Measurements from ENCODE around the gene ACBD4. TPM values are rescaled to one million over a fixed set of nuclear protein-coding genes. Genes with fewer than 3 reads are reported as not detected.
A peak's percentile ranks its signal among the peaks of the same experiment; 100 is the strongest.
"Not testable (repeated sequence)": the region's sequence is repeated elsewhere in the genome, so short reads cannot be mapped to it uniquely, and the experiment has no call there.

ACBD4 gene
- total RNA-seq, 2 donors from 2014 or later: 21.5 to 27.9 TPM

DNA sequence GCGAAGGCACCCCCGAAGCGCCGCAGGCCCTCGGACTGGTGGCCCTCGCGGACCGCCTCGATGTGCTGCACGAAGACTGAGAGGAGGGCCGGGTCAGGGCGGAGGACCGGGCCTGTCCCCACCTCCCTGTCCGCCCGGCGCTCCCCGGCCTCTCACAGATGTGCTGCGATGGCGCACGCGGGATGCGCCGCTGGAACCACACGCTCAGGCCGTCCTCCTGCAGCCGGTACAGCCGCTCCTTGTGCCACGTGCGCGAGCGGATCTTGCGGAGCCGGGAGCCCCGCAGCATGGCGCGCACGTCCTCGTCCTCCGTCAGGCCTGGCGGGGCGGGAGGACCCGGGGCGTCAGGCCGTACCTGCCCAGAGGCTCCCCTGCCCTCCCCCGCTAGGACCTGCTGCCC, 14.4 kb upstream of the ACBD4 start:
- Histone ChIP-seq H3K36me3 (peaks cover 42% of the 10 kb centered on the region), H3K27me3 (replicated peaks; ENCODE audit: insufficient read depth) (no peaks in the 10 kb centered on the region), H3K4me1 (ENCODE audit: control insufficient read depth in 1 of 2, low read depth in 2 of 2) (peaks cover 21 to 41% of the 10 kb centered on the region in 2 donors), H3K4me3 (no peak overlapping the region), H3K9me3 (no peaks in the 10 kb centered on the region), H3K27ac (no peak overlapping the region)
- TF ChIP-seq, protein P1, sequence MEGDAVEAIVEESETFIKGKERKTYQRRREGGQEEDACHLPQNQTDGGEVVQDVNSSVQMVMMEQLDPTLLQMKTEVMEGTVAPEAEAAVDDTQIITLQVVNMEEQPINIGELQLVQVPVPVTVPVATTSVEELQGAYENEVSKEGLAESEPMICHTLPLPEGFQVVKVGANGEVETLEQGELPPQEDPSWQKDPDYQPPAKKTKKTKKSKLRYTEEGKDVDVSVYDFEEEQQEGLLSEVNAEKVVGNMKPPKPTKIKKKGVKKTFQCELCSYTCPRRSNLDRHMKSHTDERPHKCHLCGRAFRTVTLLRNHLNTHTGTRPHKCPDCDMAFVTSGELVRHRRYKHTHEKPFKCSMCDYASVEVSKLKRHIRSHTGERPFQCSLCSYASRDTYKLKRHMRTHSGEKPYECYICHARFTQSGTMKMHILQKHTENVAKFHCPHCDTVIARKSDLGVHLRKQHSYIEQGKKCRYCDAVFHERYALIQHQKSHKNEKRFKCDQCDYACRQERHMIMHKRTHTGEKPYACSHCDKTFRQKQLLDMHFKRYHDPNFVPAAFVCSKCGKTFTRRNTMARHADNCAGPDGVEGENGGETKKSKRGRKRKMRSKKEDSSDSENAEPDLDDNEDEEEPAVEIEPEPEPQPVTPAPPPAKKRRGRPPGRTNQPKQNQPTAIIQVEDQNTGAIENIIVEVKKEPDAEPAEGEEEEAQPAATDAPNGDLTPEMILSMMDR (IDR thresholded peaks at IDR 0.05): no peak
- ATAC-seq (ENCODE audit: insufficient number of reproducible peaks, low FRiP score, low read depth): no peak
- DNase-seq (ENCODE audit: low spot score): no peak

DNA sequence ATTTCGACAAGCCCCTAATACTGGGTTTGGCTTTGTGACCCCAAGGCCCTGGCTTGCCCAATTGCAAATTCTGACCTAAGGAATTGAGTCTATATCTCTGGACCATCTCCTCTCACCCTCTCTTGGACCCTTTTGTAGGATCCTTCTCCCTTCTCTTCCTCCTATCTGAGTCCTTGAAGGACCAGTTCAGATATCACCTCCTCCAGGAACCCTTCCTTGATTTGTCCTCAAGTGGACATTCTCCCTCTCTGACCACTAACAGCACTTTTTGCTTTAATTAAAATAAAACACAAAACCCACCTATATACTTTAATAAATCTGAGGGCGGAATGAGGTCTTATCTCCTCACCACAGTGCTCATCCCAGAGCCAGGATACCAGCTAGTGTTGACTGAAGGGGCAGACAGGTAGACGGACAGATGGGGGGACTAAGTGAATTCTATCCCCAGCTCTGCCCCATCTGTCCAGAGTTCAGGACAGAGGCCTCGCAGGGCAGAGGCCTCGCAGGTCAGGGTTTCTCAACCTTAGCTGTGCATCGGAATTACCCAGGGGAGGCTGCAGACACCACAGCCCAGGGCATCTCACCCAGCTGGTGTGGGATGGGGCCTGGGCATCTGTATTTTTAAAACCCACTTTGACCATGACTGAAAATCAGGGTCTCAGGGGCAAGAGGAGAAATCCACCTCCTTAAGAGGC, 12.3 kb upstream of the ACBD4 start:
- Histone ChIP-seq H3K36me3 (peaks cover 23% of the 10 kb centered on the region), H3K27me3 (replicated peaks; ENCODE audit: insufficient read depth) (no peaks in the 10 kb centered on the region), H3K4me1 (ENCODE audit: control insufficient read depth in 1 of 2, low read depth in 2 of 2) (peaks cover 31 to 63% of the 10 kb centered on the region in 2 donors), H3K9me3 (no peaks in the 10 kb centered on the region), H3K4me3 (no peak overlapping the region), H3K27ac (peak overlapping the region; percentile 55 to 87)
- DNase-seq (ENCODE audit: low spot score) (no peak), ATAC-seq (ENCODE audit: insufficient number of reproducible peaks, low FRiP score, low read depth) (no peak)
- TF ChIP-seq, protein P1 (IDR thresholded peaks at IDR 0.05): no peak

GRCh38 chr17:45123930-45124796, 11.3 kb upstream of the ACBD4 start:
- TF ChIP-seq, protein P1 (IDR thresholded peaks at IDR 0.05): no peak
- peak; percentile 42 for ATAC-seq (ENCODE audit: insufficient number of reproducible peaks, low FRiP score, low read depth)
- Histone ChIP-seq H3K4me1 (ENCODE audit: control insufficient read depth in 1 of 2, low read depth in 2 of 2) (peaks cover 40 to 72% of the 10 kb centered on the region in 2 donors), H3K4me3 (peak overlapping the region; percentile 35), H3K9me3 (no peaks in the 10 kb centered on the region), H3K27ac (peak overlapping the region; percentile 55 to 87), H3K27me3 (replicated peaks; ENCODE audit: insufficient read depth) (no peaks in the 10 kb centered on the region), H3K36me3 (peaks cover 16% of the 10 kb centered on the region)
- peak; percentile 69 for DNase-seq (ENCODE audit: low spot score)

- not testable (repeated sequence) for H3K9me3 ChIP-seq; H3K36me3 ChIP-seq; DNase-seq (ENCODE audit: low spot score); ATAC-seq (ENCODE audit: insufficient number of reproducible peaks, low FRiP score, low read depth); H3K27me3 ChIP-seq (replicated peaks; ENCODE audit: insufficient read depth); H3K4me3 ChIP-seq
- Histone ChIP-seq H3K4me1 (ENCODE audit: control insufficient read depth in 1 of 2, low read depth in 2 of 2) (peaks cover 44 to 78% of the 10 kb centered on the region in 2 donors), H3K27ac (peak overlapping the region; percentile 51 to 87)
Measured at GRCh38 chr17:45124797-45125122, 10.7 kb upstream of the ACBD4 start.

DNA sequence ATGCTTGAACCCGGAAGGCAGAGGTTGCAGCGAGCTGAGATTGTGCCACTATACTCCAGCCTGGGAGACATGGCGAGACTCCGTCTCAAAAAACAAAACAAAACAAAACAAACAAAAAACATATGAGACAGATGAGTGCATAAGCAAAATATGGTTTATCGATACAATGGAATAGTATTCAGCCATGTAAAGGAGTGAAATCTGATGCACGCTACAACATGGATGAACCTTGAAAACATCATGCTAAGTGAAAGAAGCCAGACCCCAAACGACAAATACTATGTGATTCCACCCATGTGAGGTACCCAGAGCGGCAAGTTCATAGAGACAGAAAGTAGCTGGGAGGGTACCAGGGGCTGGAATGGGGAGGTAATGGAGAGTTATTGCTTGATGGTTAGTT, 10.0 kb upstream of the ACBD4 start:
- TF ChIP-seq, protein P1 (IDR thresholded peaks at IDR 0.05): no peak
- Histone ChIP-seq H3K27me3 (replicated peaks; ENCODE audit: insufficient read depth) (no peaks in the 10 kb centered on the region), H3K4me3 (no peak overlapping the region), H3K9me3 (no peaks in the 10 kb centered on the region), H3K36me3 (peaks cover 2% of the 10 kb centered on the region), H3K27ac (peak overlapping the region; percentile 51 to 87), H3K4me1 (ENCODE audit: control insufficient read depth in 1 of 2, low read depth in 2 of 2) (peaks cover 47 to 85% of the 10 kb centered on the region in 2 donors)
- ATAC-seq (ENCODE audit: insufficient number of reproducible peaks, low FRiP score, low read depth) (no peak), DNase-seq (ENCODE audit: low spot score) (no peak)

Data from thoracic aorta (tissue), 2 donors.